ENCODE measurements around the gene VPS54.

The VPS54 gene

DNA sequence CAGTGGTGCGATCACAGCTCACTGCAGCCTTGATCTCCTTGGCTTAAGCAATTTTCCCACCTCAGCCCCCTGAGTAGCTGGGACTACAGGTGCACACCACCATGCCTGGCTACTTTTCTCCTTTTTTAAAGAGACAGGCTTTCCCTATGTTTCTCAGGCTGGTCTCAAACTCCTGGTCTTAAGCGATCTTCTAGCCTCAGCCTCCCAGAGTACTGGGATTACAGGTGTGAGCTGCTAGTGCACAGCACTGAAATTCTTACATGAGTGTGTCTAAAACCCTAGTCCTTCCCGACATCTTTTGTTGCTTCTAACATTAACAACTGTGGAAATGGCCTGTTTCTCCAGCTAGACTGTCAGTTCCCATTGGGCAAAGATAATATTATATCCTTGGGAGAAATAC, 174.6 kb downstream of the VPS54 start:
- DNase-seq (ENCODE audit: low read depth, low spot score), result no peak

DNA sequence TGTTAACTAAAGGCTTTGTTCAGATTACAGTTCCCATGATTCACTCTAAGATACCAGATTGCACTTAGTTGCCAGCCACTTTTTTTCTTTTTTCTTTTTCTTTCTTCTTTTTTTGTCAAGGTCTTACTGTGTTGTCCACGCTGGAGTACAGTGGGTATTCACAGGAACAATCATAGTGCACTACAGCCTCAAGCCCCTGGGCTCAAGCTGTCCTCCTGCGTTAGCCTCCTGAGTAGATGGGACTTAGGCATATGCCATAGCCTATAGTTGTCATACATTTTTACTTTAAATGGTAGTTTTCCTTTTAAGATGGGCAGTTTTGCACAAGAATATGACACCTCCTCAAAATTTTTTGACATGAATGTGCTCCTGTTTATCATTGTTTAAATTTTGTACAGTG, 175.4 kb downstream of the VPS54 start:
- DNase-seq (ENCODE audit: low read depth, low spot score), result no peak

DNA sequence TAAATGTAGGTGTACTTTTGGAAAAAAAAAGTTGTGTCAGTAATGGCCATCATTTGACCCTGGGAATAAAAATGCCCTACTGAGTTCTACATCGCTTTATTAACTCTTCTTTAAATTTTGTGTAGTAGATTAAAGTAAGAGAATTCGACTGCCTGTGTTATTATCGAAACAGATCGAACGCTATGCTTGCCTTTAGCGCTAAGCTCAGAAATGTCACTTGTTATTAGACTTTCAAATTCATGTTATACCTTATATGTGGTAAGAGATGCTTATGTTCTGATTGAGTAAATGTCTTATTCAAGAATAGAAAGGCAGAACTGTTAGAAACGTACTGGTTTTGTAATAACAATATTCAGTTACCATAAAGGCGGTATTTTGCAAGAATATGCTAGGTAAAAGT, 176.1 kb downstream of the VPS54 start:
- no peak for DNase-seq (ENCODE audit: low read depth, low spot score)

DNA sequence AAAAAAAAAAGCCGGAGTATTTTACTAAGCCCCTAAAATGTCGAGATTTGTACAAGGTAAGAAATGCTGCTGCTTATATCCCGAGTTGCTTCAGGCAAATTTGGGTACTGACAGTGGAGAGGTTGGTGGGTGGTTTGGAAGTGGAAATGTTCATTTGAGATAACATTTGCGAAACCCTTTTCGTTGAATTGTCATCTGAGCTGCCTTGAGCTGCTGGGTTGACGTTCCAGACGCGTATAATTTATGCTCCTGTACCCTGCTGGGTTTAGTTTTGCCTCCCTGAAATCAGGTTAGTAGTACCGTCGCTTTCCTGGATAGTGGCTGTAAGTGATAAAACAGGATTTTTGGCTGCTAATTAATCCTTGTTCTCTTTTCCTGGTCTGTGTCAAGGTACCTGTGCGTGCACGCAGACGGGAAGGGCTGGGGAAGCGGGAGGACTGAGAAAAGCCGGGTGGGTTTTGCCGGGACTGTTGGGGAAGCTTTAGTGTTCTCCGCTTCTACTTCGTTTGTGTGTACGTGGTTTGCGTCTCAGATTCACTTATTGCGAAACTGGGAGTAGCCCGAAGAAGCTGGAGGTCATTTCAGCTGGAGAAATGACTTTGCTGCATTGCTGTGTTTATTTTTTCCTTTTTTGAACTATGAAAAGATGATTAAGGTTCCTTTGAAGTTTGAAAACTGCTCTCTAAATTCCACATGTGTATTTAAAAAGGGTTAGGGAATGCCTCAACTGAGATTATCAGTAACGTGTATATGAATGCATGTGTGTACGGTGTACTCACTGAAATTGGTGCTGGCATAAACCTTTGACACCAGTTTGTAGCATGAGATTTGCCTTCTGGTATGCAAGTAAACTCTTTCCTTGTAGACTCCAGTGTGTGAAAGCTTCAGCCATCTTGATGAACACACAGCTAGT, 176.8 kb downstream of the VPS54 start:
- no peak for DNase-seq (ENCODE audit: low read depth, low spot score)

Measured in smooth muscle cell of the brain vasculature (primary cell).